ENCODE results near the gene ZPR1.
"Not testable (repeated sequence)": the region's sequence is repeated elsewhere in the genome, so short reads cannot be mapped to it uniquely, and the experiment has no call there.

Gene ZPR1

GRCh38 chr11:116787786-116788486 is at the start of gene ZPR1:
TSS of gene ZPR1 (minus strand) at chr11:116788023. CDS start at chr11:116787990, 33 bp downstream.
- peak; percentile 53 for DNase-seq

DNA sequence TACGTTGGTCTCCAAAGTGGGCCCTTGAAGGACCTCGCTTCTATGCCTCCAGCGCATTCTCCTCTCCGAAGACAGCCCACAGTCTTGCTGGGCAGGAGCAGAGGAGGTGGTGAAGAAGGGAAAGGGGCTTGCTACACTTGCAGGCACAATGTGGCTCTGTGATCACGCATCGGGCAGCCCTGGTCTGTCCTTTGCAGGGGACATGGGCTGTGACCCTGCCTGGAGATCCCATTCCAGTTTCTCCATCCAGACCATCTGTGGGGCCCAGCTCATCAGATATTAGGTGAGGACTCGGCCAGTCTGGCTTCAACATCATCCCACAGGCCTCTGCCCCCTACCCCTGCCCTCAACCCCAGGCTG is 48.8 kb upstream of the ZPR1 start:
- no peak for DNase-seq

DNA sequence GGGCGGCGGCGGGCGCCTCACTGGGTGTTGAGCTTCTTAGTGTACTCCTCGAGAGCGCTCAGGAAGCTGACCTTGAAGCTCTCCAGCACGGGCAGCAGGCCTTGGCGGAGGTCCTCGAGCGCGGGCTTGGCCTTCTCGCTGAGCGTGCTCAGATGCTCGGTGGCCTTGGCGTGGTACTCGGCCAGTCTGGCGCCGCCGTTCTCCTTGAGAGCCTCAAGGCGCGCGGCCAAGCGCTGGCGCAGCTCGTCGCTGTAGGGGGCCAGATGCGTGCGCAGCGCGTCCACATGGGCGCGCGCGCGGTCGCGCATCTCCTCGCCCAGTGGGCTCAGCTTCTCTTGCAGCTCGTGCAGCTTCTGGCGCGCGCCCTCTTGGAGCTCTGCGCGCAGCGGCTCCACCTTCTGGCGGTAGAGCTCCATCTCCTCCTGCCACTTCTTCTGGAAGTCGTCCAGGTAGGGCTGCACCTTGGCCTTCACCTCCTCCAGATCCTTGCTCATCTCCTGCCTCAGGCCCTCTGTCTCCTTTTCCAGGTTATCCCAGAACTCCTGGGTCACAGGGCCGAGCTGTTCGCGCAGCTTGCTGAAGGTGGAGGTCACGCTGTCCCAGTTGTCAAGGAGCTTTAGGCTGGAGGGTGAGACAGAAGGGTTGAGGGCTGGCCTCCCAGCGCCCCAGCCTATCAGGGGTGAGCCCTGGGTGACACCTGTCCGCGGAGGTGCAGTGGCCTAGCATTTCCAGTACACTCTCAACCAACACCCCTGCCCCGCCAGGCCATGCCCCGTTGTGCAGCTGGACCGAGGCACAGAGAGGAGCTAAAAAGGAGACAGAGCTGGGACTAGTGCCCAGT is 48.2 kb upstream of the ZPR1 start:
- DNase-seq, result peak; percentile 94

DNA sequence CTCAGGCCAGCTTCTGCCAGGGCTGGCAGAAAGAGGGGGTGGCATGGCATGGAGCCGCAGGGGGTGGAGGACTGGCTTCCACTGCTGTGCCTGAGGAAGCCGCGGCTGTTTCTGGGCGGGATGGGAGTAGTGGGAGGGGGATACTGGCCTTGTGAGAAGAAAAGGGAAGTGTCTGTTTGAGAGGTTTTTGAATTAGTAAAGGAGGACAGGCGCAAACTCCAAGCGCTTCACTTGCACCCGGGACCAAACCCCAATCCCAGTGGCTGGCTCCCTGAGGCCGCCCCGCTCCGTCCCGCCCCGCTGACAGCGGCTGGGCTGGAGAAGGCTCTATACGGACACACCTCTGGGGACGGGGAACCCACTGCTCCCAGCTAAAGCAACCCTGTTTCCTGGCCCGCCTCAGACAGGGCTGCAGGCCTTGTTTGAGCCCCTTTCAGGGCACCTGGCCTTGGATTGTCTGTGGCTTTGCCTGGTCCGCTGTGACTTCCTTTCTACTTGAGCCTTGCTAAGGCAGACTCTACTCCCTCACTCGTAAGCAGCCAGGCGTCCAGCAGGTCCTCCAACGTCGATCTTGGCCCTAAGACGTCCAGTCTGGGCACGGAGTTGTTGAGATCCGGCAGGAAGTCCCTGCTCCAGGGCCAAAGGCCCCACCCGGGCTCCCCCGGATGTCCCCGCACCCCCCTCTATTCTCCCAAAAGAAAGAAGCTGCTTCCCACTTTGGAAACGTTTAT is 47.4 kb upstream of the ZPR1 start:
- peak; percentile 29 for DNase-seq

GRCh38 chr11:116834535-116835041 is 46.8 kb upstream of the ZPR1 start:
- DNase-seq, result not testable (repeated sequence)

DNA sequence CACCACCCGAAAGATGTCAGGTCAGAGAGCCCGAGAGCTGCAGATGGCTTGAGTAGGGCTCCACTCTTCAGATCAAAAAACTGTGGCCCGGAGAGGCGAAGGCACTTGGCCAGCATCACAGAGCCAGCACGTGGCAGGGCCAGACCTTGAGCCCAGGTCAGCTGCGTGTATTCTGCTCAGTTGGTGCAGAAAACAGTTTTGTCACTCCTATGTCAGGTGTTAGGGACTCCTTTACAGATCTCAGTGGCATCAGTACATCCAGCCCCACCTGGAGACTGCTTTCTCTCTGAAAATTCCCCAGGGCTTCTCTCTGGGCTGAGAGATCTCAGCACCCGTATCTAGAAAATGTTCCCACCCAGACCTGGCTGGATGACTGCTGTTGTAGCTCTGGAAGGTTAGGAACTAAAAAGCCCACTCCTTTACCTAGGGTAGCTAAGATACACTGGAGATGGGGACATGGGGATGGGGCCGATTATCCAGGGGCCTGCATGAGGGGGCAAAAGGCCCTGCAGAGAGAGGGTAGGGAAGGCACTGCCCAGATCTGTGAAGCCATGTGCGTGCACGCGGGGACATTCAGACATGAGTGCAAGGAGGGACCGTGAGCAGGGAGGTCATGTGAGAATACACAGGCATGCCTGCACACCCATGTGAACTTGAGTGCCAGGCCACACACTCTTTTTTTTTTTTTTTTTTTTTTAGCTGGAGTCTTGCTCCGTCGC is 46.2 kb upstream of the ZPR1 start:
- DNase-seq, result no peak

GRCh38 chr11:116833491-116833815 is 45.6 kb upstream of the ZPR1 start:
- DNase-seq, result no peak

DNA sequence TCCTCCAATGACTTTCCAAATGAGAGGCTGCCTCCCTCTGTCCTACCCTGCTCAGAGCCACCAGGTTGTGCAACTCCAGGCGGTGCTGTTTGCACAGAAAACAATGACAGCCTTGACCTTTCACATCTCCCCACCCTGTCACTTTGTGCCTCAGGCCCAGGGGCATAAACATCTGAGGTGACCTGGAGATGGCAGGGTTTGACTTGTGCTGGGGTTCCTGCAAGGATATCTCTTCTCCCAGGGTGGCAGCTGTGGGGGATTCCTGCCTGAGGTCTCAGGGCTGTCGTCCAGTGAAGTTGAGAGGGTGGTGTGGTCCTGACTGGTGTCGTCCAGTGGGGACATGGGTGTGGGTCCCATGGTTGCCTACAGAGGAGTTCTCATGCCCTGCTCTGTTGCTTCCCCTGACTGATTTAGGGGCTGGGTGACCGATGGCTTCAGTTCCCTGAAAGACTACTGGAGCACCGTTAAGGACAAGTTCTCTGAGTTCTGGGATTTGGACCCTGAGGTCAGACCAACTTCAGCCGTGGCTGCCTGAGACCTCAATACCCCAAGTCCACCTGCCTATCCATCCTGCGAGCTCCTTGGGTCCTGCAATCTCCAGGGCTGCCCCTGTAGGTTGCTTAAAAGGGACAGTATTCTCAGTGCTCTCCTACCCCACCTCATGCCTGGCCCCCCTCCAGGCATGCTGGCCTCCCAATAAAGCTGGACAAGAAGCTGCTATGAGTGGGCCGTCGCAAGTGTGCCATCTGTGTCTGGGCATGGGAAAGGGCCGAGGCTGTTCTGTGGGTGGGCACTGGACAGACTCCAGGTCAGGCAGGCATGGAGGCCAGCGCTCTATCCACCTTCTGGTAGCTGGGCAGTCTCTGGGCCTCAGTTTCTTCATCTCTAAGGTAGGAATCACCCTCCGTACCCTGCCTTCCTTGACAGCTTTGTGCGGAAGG is 44.8 kb upstream of the ZPR1 start:
- no peak for DNase-seq

DNA sequence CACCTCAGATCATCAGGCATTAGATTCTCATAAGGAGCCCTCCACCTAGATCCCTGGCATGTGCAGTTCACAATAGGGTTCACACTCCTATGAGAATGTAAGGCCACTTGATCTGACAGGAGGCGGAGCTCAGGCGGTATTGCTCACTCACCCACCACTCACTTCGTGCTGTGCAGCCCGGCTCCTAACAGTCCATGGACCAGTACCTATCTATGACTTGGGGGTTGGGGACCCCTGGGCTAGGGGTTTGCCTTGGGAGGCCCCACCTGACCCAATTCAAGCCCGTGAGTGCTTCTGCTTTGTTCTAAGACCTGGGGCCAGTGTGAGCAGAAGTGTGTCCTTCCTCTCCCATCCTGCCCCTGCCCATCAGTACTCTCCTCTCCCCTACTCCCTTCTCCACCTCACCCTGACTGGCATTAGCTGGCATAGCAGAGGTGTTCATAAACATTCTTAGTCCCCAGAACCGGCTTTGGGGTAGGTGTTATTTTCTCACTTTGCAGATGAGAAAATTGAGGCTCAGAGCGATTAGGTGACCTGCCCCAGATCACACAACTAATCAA is 44.0 kb upstream of the ZPR1 start:
- DNase-seq, result no peak

DNA sequence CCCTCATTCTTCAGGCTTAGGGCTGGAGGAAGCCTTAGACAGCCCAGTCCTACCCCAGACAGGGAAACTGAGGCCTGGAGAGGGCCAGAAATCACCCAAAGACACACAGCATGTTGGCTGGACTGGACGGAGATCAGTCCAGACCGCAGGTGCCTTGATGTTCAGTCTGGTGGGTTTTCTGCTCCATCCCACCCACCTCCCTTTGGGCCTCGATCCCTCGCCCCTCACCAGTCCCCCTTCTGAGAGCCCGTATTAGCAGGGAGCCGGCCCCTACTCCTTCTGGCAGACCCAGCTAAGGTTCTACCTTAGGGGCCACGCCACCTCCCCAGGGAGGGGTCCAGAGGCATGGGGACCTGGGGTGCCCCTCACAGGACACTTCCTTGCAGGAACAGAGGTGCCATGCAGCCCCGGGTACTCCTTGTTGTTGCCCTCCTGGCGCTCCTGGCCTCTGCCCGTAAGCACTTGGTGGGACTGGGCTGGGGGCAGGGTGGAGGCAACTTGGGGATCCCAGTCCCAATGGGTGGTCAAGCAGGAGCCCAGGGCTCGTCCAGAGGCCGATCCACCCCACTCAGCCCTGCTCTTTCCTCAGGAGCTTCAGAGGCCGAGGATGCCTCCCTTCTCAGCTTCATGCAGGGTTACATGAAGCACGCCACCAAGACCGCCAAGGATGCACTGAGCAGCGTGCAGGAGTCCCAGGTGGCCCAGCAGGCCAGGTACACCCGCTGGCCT is 42.5 kb upstream of the ZPR1 start:
- no peak for DNase-seq

GRCh38 chr11:116829525-116830183 is 41.8 kb upstream of the ZPR1 start, which contains the start of gene APOC3:
TSS of gene APOC3 (plus strand) at chr11:116829907. CDS start at chr11:116830583, 676 bp downstream.
- no peak for DNase-seq

GRCh38 chr11:116828632-116829524 is 41.1 kb upstream of the ZPR1 start:
- DNase-seq, result no peak

DNA sequence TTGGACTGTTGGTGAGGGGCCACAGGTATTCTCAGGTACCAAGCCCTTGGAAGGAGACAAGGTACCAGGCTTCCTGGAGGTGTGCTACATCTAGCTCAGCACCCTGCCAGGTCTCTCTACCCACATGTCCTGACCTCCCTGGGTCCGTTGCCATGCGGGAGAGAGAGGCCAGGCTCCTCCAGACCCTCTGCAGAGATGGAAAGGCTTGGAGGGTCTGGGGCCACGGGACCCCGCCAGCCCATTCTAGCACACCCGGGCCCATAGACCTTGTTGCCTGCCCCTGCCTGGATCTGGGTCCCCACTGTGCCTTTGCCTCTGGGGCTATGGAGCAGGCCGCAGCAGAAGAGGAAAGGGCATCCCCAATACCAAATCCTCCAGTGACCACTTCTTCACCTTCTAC is 39.6 kb upstream of the ZPR1 start:
- no peak for DNase-seq

DNA sequence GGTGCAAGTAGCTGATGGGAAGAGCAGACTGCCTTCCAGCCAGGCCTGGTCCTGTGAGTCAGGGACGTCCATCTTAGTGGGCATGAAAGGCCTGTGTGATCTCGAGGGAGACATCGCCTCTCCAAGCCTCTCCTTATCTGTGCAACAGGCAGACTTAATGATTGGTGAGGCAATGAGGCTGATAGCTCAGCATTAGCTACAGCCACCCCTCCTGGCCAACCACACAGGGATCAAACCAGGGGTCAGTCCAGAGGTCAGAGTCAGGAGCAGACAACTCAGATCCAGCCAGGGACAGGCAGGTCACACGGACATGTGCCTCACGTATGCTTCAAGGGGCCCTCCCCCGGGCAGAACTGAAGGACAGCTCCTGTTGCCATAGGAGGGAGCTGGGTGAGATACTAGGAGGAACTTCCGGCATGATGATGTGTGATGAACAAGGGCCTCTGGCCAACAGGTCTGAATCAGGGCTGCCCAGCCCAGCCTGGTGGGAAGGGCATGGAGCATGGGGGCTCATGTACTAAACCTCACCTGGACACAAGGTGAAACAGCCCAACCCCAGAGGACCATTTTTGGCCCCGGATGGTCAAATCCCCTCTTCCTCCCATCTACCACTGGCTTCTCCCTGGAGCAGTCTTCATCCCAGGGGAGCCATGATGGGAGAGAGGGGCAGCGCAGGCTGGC is 39.1 kb upstream of the ZPR1 start:
- DNase-seq, result no peak

DNA sequence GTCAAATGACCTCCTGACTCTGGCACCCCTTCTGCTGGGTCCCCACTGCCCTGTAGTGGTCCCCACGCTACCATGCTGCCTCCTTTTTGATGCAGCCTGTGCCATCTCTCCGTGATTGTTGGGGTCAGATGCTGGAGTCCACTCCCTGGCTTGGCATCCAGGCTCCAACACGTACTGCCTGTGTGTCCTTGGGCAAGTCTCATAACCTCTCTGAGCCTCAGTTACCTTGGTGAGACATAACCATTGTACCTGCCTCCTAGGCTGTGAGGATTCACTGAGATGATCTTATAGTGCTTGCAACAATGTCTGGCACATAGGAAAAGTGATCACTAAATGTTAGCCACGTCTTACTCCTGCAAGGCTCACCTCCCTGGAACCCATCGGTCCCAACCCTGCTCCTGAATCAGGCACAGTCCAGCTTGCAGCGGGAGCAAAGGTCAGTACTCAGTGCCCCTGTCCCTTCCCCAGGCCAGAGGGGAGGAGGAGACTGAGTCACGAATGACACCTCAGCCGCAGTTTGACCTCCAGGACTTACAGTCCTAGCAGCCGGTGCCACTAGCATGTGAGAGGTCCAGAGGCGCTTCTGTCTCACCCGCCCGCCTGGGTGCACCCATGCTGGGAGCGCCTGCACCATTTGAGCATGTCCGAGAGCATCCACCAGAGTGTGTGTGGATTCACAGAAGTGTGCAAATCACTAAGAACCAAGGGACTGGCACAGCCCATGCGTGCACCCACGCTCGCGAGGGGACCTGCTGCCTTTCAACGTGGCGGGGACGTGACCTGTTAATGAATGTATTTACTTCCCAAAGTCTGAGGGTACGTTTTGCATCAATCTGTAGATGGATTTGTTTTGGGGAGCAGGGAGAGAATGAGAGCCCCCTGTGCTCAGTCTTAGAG is 38.3 kb upstream of the ZPR1 start:
- no peak for DNase-seq

DNA sequence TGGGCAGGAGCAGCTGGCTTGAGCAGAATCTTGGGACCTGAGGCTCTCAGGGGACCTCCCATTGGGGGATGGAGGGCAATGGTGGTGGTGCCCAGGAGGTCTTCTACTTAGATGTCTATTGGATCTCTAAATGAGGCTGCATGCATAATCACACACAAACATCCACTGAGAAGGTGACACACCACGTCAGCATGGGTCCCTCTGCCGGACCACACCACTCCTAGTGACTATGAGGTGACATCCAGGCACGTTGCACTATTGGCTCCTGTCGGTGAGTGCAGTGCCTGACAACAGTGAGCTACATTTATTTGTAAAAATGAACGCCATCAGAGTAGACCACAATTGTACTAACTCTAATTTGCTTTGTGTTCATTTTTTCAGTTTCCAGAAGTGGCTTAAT is 37.6 kb upstream of the ZPR1 start:
- DNase-seq, result no peak
